Urothelium cell line (cell line): ENCODE results near the gene AOPEP.

Experiments
- DNase-seq: peaks from one replicate; pipeline ENCODE4 v3.0.0; 2011; ENCODE audit warnings: low spot score, mixed read lengths
- FAIRE-seq: peaks from 2 replicates; lab custom pipeline; 2011; peaks lifted over from hg19 to GRCh38; lab: Jason Lieb, UNC

Gene AOPEP

DNA sequence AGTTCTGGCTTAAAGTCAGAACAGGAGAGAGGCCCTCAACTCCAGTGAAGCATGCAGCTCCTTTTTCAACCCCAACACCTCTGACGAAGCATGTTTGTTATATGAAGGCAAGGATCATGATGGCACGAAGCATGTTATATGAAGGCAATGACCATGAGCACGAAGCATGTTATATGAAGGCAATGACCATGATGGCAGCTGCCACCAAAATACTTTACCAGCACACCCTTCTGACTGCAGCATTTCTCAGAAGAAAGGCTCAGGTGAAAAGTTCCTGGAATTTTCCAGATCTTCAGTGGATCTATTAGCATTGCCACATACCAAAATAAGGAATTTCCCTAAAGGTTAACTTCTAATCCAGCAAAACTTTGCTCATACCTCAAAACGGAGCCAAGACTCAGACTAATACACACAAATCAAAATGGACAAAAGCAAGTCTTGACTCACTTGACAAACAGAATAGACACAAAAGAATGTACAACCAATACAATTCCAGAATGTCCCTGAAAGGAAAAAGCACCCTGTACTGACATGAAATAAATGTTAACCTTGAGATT lies 373.6 kb downstream of the AOPEP start:
- no peak for FAIRE-seq
- DNase-seq, result no peak

DNA sequence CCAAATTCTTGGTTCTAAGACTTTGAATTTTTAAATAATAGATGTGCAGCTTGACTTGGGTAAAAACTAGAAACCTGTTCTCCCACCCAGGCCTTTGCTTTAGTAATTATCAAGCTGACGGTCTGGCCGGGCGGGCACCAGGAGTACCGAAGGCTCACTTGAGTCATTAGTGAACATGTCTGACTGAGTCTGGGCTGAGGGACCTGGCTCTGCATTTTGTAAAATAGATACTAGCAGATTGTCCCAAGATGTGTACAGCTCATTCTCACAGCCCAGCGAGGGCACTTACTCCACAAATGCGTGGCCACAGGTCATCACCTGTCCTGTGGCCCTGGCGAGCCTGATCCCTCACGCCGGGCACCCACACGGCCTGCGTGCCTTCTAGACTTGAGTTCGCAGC lies 374.8 kb downstream of the AOPEP start:
- FAIRE-seq (no peak), DNase-seq (no peak)

DNA sequence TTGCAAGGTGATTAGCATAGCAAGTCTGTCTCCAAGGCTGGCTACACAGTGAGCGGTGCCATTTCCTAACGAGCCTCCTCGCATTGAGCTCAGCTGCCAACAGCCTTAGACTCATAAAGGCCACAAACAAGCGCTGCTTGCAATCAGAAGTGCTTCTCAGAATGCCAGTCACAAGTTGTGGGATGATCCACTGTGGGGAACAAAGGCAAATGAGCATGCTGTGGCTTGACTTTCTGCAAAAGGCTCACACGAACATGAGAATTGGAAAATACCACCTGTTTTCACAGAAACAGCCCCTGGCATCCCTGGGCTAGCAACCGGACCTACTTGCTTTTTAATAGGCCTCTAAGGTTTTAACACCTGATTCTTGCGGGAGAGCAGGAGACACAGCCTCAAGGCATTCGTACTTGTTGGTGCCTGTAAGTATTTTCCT lies 375.5 kb downstream of the AOPEP start:
- DNase-seq, result no peak
- no peak for FAIRE-seq

DNA sequence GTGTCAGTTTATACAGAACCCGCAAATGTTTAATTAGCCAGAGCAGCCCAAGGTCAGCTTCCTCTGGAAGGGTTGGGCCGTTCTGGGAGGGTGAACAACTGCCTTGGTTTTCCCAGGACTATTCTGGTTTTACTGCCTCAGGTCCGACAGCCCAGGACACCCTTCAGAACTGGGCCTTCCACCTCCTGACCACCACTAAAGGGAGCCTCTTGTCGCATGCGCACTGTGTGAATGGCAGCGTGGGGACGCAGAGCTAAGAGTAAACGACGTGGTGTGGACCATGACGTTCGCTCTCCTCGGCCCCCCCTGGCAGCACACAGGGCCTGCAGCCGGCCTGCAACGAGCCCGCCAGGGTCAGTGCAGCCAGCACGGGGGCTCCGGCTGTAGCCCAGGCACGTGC lies 376.1 kb downstream of the AOPEP start:
- no peak for DNase-seq
- no peak for FAIRE-seq

DNA sequence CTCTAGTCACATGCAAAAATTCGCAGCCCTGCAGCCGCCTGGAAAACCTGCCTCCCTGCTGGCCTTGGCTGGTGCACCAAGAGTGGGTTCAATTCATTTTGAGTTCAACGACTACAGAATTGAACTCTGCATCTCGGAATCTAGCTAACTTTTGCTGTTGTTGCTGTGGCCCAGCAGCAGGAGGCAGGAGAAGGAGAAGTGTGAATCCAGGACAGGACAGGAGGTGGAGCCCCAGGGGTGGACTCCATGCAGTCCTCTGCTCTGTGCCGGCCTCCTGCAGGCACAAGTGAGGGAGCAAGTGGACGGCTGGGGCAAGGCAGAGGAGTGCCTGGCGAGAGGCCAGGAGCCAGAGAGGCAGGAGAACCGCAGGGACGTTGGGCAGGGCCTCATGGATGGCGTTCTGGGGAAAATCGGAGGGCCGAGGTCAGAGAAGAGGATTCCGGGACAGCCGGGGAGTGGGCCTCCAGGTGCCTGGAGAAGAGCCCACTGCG lies 376.8 kb downstream of the AOPEP start:
- FAIRE-seq, result no peak
- DNase-seq, result no peak

DNA sequence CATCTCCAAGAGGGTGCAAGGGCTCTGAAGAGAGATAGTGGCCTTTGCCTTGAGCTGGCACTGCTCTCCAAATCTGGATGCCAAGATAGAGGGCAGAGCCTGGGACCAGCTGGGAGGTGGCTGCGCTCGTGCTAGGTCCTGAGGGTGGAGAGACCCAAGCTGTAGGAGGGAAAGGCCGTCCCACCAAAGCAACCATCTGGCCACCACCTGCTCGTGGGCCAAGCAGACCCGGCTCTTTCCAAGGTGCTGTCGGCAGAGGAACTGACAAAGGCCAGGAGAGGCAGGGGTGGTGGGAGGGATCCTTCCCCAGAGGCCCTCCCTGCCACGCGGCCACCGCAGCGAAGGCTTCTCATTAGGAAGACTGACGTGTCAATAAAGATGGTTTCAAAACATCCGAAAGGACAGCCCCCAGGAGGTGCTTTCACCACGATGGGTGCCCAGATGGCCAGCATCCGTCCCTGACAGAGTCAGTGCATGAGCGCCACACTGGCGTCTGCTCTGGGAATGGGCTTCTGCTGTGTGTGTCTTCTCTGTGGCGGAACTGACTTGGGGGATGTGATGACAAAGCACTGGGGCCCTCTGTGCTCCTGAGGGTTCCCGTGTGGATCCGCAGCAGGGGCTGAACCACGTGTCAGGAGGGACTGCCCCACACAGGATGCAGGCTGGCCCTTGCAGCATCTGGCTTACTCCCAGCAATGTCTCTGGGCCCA lies 377.5 kb downstream of the AOPEP start:
- DNase-seq, result no peak
- no peak for FAIRE-seq

DNA sequence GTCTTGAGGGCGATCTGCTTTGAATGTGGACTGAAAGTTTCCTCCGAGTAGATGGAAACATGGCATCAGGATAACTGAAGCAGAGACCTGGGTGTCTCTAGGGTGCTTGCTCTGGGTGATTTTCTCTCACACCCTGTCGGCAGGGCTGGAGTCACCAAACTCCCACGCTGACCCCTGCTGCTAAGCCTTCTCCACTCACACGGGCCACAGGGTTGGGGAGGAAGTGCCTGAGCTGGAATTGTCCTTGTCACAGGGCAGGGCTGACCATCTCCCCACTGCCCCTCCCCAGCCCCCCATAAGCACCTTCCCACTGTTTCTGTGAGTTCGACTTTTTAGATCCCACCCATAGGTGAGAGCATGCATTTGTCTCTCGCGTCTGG lies 378.1 kb downstream of the AOPEP start:
- DNase-seq, result no peak
- no peak for FAIRE-seq

DNA sequence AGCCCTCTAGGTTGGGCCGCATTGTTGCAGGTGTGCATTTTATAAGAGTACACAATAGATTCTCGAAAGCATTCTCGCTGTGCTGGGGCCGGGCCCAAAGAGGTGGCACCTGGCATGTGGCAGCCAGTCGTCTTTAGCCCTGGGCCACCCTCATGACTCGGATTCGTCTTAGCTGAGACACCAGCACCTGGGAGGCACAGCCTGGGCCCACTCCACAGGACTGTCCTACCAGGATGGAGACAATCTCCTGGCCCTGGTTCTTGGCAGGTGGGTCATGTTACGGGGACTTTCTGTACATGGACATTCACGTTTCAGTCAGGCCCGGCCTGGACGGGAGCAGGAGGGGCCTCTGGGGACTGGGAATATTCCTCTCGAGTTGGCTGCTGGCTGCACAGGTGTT lies 378.5 kb downstream of the AOPEP start:
- no peak for DNase-seq
- FAIRE-seq, result no peak

DNA sequence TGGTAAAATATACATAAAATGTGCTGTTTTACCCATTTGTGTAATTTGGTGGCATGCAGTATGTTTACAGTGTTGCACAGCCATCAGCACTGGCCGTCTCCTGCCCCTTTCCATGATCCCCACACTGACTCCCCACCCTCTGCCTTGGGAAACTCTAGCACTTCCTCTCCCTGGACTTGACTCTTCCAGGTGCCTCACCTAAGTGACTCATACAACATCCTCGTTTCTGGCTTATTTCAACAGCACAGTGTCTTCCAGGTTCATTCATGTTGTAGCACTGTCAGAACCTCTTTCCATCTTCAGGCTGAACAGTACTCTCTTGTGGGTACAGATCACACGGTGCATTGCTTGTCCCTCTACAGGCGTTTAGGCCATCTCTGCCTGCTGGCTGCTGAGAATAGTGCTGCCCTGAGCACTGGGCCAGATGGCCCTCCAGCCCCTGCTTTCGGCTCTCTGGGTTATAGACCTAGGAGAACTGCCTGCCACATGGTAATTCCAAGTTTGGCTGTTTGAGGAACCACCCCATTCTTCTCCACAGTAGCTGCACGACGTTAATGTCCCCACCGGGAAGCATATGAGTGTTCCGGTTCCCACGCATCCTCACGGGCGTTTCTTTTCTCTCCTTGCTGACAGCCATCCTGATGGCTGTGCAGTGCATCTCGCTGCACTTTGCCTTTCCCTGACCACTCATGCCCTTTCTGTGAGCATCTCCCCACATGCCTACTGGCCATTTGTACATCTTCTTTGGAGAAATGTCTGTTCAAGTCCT lies 379.2 kb downstream of the AOPEP start:
- DNase-seq, result no peak
- FAIRE-seq, result no peak

DNA sequence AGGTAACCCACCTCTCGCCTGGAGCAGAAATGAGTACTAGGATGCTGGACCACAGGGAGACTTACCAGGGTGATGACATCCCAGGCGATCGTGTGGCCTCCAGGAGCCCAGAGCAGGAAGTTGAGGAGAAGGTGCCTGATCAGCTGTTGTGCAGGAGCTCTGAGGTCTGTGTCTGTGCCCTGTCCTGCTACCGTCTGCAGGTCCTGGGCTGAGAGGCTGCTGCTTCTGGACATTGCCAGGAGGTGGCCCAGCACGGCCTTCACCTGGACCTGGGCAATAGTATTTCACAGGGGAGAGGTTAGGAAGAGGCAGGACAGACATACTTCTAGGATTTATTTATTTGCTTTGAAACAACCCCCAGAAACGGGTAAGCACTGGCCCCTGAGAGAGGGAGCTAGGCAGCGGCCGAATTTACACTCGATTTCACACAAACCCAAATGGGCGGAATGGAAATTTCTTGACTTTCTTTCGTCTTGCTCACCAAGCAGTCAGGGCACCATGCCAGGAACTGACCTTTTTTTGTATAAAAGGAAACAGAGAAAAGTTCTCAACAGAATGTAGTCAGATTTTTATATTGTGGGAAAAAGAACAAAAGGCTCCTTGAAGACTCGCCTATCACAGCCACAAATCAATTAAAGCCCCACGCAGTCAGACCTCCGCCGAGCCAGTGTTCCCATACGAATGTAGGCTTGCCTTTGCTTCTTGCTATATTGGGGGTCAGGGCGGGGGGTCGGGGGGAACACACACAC lies 380.7 kb downstream of the AOPEP start:
- DNase-seq (no peak), FAIRE-seq (no peak)

DNA sequence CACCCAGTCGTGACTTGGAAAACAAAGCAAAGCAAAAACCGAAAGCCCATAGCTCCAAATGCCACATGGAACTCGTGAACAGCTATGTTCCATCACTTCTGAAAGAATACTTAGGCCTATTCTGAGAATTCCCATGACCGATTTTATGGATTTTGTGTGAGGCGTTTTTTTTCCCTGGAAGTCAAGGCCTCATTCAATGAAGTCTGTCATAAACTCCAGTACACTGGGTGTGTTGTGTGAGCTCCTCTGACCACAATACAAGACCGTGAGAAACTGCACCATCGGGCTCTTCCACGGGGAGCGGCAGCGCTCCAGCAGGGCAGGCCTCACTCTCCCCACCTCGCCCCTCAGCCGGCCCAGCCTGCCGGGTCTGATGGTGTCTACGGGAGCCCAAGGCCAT lies 381.5 kb downstream of the AOPEP start:
- FAIRE-seq, result no peak
- no peak for DNase-seq

DNA sequence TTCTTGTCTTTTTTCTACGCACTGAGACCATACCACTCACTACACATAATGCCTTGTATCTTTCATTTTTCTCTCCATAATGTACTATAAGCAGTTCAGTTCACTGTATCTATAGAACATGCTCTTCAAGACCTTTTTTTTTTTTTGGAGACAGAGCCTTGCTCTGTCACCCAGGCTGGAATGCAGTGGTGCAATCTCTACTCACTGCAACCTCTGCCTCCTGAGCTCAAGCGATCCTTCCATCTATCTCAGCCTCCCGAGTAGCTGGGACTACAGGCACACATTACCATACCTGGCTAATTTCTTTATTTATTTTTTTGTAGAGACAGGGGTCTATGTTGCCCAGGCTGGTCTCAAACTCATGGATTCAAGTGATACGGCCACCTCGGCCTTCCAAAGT lies 382.3 kb downstream of the AOPEP start:
- FAIRE-seq (no peak), DNase-seq (no peak)

DNA sequence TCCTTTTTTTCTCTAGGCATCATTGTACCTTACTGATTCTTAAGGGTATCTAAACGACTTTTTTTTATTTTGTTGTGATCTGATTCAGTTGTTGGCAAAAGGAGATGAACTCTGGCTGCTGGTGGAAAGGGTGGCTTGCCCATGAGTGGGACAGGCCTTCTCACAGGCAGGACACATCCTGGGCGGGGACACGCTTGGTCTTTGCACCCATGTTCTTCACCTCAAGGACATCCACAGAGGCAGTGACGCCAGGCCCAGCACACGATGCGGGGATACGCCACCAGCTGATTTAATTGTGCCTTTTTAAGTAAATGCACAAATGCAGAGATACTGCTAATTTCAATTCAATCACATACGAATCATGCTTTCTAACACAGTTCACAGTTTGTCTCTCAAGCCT lies 383.0 kb downstream of the AOPEP start:
- no peak for FAIRE-seq
- no peak for DNase-seq

DNA sequence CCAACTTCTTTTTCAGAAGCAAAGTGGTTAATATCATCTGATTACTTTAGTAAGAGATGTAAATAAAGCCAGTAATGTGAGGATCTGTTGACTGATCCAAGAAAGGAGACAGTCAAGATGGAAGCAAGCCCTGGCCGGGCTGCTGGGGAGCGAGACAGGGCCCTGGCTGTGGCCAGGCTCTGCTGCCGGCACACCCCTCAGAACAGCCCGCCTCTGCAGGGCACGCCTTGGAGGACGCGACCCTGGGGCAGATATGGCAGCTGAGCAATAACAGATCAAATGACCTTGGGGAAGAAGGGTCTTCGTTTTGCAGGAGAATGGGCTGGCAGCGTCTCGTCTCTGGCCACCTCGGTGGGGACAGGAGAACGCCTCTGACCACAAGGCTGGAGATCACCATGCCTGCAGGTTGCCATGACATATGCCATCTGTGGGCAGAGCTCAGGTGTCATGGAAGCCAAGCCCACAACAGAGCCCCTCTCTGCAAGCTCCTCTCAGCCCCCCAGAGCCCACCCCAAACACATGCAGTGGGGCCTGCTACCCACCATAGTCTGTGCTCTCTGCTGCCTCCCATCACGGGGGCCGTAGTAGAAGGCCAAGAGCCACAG lies 384.5 kb downstream of the AOPEP start:
- DNase-seq, result no peak
- FAIRE-seq, result no peak

DNA sequence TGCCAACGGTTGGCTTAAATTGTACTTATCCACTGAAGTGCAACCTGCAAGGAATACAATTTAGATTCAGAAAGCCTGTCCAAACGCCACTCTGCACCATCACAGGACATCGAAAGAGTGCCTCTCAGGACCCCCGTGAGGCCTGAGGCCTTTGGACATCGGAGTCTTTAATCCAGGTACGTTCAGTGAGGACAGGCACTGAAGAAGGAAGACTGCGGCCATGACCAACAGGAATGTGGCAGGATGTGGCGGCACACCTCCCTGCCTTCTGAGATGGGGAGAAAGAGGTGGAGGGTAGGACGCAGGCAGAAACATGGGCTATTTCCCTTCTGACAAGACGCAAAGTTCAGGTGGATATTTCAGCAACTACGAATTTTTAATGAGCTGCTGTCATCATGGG lies 385.2 kb downstream of the AOPEP start:
- no peak for FAIRE-seq

DNA sequence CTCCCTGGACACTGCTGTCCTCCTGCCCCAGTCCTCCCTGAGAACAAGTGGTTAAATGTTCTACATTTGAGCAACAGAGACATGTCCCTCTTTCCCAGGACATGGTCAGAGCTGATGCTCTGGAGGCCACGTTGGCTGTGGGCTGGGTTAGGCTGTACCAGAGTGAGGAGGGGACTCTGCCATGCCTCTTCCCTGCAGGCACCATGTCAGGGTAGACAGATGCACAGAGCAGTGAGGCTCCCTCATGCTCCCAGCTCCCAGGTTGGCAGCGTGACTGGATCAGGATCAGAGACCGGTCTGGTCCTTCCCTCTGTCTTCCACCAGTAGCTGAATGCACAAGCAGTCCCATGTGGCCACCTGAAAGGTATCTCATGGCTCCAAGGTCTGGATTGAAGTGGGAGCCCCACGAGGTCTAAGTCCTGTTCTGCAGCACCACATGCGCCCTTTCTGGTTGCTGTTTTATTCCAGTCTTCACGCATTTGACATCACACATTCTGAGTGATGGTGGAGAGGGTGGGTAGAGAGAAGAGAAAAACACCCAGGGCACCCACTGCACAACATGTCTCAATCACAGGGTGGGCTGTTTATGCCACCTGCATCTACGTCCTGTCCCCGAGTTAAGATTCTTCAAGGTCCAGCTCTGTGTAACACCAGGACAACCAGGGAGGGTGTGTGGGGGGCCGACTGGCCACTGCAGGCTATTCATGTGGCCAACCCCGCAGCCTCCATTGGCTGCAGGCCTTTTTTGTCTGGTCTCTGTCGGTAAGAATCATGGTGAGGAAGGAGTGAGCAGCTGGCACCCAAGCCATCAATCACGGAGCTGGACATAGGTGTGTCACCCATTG lies 386.2 kb downstream of the AOPEP start:
- DNase-seq (no peak), FAIRE-seq (no peak)

More for the DNA sequence above, 385.2 kb downstream of the AOPEP start:
- DNase-seq, result no peak

DNA sequence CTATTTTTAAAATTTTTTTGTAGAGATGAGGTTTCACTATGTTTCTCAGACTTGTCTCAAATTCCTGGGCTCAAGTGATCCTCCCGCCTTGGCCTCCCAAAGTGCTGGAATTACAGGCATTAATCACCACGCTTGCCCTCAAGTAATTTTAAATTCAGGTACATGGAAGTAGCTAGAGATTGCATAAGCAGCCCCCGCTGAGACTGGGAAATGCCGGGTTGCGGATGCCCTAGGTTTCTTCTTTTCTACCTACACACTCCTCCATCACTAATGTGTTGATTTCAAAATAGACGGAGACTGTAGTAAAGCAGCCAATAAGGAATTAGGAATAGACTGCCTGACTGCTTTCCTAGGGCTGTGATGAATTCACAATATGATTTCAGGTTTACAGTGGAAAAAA lies 388.6 kb downstream of the AOPEP start:
- DNase-seq (no peak), FAIRE-seq (no peak)

DNA sequence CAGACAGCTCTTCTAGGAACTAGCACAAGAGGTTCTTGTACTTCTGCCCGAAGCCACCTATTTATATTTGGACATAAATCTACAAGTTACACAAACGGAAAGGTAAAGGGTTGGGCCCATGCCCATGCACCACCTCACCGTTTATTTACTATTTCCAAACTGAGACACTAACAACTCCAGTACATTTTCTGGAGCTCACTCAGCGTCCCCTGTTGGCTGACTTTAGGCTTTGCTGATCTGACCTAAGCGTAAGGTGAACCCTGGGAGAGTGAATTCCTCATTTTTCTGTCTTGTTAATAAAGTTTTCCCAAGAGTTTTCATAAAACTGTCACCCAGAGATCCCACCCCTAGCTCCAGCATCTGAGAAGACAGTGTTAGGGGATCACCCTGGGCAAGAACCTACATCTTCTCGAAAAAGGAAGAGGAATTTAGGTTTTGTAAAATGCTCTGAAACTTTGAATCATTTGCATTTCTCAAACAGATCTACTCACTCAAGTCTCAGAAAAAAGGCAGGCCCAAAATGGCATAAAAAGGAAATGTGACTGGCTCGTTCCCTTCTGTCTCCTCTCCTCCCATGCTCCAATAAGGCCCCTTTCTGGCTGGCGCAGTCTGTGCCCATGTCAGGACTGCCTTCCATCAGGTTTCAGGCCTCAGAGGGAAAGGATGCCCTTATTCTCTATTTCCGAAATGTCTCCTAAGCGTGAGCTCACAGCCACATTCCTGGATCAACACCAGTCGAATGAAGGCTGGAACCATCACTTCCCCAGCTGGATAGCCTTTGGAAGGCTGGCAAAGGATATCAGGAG lies 389.7 kb downstream of the AOPEP start:
- DNase-seq (no peak), FAIRE-seq (no peak)

DNA sequence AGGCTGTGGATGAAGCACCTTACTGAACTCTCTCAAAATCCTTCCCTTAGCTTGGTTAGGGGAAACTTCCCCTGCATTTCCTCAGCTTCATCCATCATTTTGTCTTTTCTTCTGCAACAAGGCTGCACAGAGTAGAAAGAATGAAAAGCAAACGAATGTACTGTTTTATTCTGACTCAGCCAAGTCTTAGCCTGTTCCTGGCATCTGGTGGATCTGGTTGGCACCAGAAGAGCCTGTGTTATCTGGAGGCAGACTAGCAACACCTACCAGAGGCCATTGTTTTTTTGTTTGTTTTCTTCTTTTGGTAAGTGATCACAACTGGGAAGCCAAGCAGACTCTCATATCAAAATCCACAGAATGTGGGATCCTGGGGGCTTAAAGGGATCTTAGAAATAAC lies 390.3 kb downstream of the AOPEP start:
- no peak for DNase-seq
- FAIRE-seq, result no peak
